Gastrocnemius medialis (tissue), 4 donors: ENCODE measurements around the gene WDR70. TPM values are rescaled to one million over a fixed set of nuclear protein-coding genes. Genes with fewer than 3 reads are reported as not detected.

ENCODE experiments used
- ATAC-seq, 2 donors: fragments of 150-250 bp; one replicate each; pipeline ENCODE4 v1.9.1; 2016
- DNase-seq, 2 donors: peaks; one replicate each; pipeline ENCODE4 v3.0.0-alpha.2; 2019
- H3K27ac ChIP-seq, 4 donors: fragments of 200-600 bp; sonication (generic); 1 replicate in 1 of 4; 2 replicates in 3 of 4; pipeline ENCODE4 v1.5.1; 2016 to 2018; ENCODE audit warnings: mild to moderate bottlenecking in 2 of 4, moderate library complexity in 1 of 4
- H3K27me3 ChIP-seq, 3 donors: fragments of 200-600 bp; sonication (generic) in 2 of 3; 1 replicate in 1 of 3; 2 replicates in 2 of 3; pipeline versions ENCODE4 v1.5.1 to v1.6.0; 2016 to 2019; ENCODE audit warnings: mild to moderate bottlenecking in 1 of 3, moderate library complexity in 1 of 3
- H3K36me3 ChIP-seq, 2 donors: fragments of 200-600 bp; sonication (generic) in 1 of 2; one replicate each; pipeline ENCODE4 v1.5.1; 2017 to 2018
- H3K4me1 ChIP-seq, 2 donors: fragments of 200-600 bp; sonication (generic) in 1 of 2; one replicate each; pipeline ENCODE4 v1.5.1; 2016 to 2017; ENCODE audit warnings: mild to moderate bottlenecking in 2 of 2
- H3K4me3 ChIP-seq, 4 donors: fragments of 200-600 bp; sonication (generic) in 3 of 4; 1 replicate in 1 of 4; 2 replicates in 3 of 4; pipeline ENCODE4 v1.5.1; 2016 to 2019; ENCODE audit warnings: mild to moderate bottlenecking in 2 of 4
- H3K9me3 ChIP-seq, 3 donors: fragments of 200-600 bp; sonication (generic) in 2 of 3; 1 replicate in 1 of 3; 2 replicates in 2 of 3; pipeline ENCODE4 v1.5.1; 2016 to 2019
- CTCF ChIP-seq, 5 experiments: fragments of 450-650 bp in 3 of 5; fragments of 200-600 bp in 2 of 5; sonication (generic) in 2 of 5; IDR thresholded peaks in 4 of 5; conservative IDR thresholded peaks in 1 of 5; 1 replicate in 4 of 5; 2 replicates in 1 of 5; pipeline ENCODE4 v1.5.1; 2016 to 2019; ENCODE audit warnings: antibody characterized with exemption in 5 of 5, mild to moderate bottlenecking in 3 of 5, moderate library complexity in 3 of 5
- POLR2A ChIP-seq, 2 donors: fragments of 450-650 bp; IDR thresholded peaks; one replicate each; pipeline ENCODE4 v1.6.1; 2017; ENCODE audit warnings: antibody characterized with exemption in 2 of 2, mild to moderate bottlenecking in 2 of 2, moderate library complexity in 2 of 2
- in situ Hi-C, 4 donors: fragments of 200-750 bp; cut with MboI; loops; one replicate each; pipeline versions ENCODE4 v1.15.0 to v1.8.0; 2017; ENCODE audit warnings: low sequenced_read_pairs in 4 of 4
- intact Hi-C: fragments of 100-400 bp; cut with DNase I; formaldehyde crosslinking; loops from one replicate; pipeline ENCODE4 v1.15.1; 2023; ENCODE audit warnings: low total_unique reads
- total RNA-seq, 4 donors: library from RNA; depleted of rRNA; stranded (reverse); fragments of >200 nt; gene quantifications; one replicate each; pipeline versions ENCODE4 v1.1.0 to v1.2.3, GENCODE V29; 2016

The WDR70 gene
- total RNA-seq, 4 donors from 2014 or later: 15.9 to 24.8 (median 21.5) TPM

GRCh38 chr5:37740331-37741066 lies 361.4 kb downstream of the WDR70 start:
- DNase-seq (no peak), ATAC-seq (no peak)
- TF ChIP-seq CTCF (IDR thresholded peaks at IDR 0.05 in 4 of 5, conservative IDR thresholded peaks at IDR 0.05 in 1 of 5) (no peak), POLR2A (IDR thresholded peaks at IDR 0.05) (no peak)
- no peaks in the 10 kb centered on the region for H3K27me3 ChIP-seq
- H3K9me3 ChIP-seq: no peaks in the 10 kb centered on the region
- in situ Hi-C loops: no loop called here
- peaks cover 0 to 6% of the 10 kb centered on the region in 2 donors for H3K36me3 ChIP-seq
- H3K4me1 ChIP-seq: peaks cover 25 to 33% of the 10 kb centered on the region in 2 donors
- H3K27ac ChIP-seq: peak overlapping the region in 2 of 4 donors; percentile 16 to 44
- intact Hi-C loops: no loop called here
- H3K4me3 ChIP-seq: no peak overlapping the region

- H3K4me1 ChIP-seq: peaks cover 17 to 21% of the 10 kb centered on the region in 2 donors
- peaks cover 0 to 6% of the 10 kb centered on the region in 2 donors for H3K36me3 ChIP-seq
- ATAC-seq (no peak), DNase-seq (no peak)
- in situ Hi-C loops (no loop called here), intact Hi-C loops (no loop called here)
- TF ChIP-seq CTCF (IDR thresholded peaks at IDR 0.05 in 4 of 5, conservative IDR thresholded peaks at IDR 0.05 in 1 of 5) (no peak), POLR2A (IDR thresholded peaks at IDR 0.05) (no peak)
- no peaks in the 10 kb centered on the region for H3K9me3 ChIP-seq
- no peak overlapping the region for H3K27ac ChIP-seq
- no peak overlapping the region for H3K4me3 ChIP-seq
- no peaks in the 10 kb centered on the region for H3K27me3 ChIP-seq
These were observed 363.0 kb downstream of the WDR70 start for GRCh38 chr5:37742111-37742510.

GRCh38 chr5:37751227-37751626 lies 372.1 kb downstream of the WDR70 start:
- no peaks in the 10 kb centered on the region for H3K4me1 ChIP-seq
- no peaks in the 10 kb centered on the region for H3K27me3 ChIP-seq
- DNase-seq (no peak), ATAC-seq (no peak)
- peaks cover 0 to 6% of the 10 kb centered on the region in 2 donors for H3K36me3 ChIP-seq
- no peak for TF ChIP-seq CTCF (IDR thresholded peaks at IDR 0.05 in 4 of 5, conservative IDR thresholded peaks at IDR 0.05 in 1 of 5)
- no peak for TF ChIP-seq POLR2A (IDR thresholded peaks at IDR 0.05)
- H3K9me3 ChIP-seq: no peaks in the 10 kb centered on the region
- no peak overlapping the region for H3K4me3 ChIP-seq
- no peak overlapping the region for H3K27ac ChIP-seq
- intact Hi-C loops: no loop called here
- in situ Hi-C loops: no loop called here

- no peak for TF ChIP-seq CTCF (IDR thresholded peaks at IDR 0.05 in 4 of 5, conservative IDR thresholded peaks at IDR 0.05 in 1 of 5)
- TF ChIP-seq POLR2A (IDR thresholded peaks at IDR 0.05): no peak
- Histone ChIP-seq H3K4me1 (no peaks in the 10 kb centered on the region), H3K9me3 (no peaks in the 10 kb centered on the region), H3K27me3 (no peaks in the 10 kb centered on the region), H3K27ac (no peak overlapping the region), H3K36me3 (peaks cover 0 to 6% of the 10 kb centered on the region in 2 donors), H3K4me3 (no peak overlapping the region)
- in situ Hi-C loops (no loop called here), intact Hi-C loops (no loop called here)
- no peak for DNase-seq
- ATAC-seq: peak in 1 of 2 donors; percentile 19
These were observed 375.9 kb downstream of the WDR70 start for GRCh38 chr5:37754976-37755375.
